Endodermal cell (in vitro differentiated cells): ENCODE data around the gene SNRPA. TPM values are rescaled to one million over a fixed set of nuclear protein-coding genes. Genes with fewer than 3 reads are reported as not detected.

Experiments used
- DNase-seq: peaks from one replicate; pipeline ENCODE4 v3.0.0-alpha.2; 2017
- H3K27ac ChIP-seq: 2 replicates; pipeline ENCODE4 v1.5.1; 2013; ENCODE audit warnings: mild to moderate bottlenecking, low read depth, low read length, moderate library complexity
- H3K27me3 ChIP-seq: 2 replicates; pipeline ENCODE4 v1.6.1; 2013; ENCODE audit warnings: mild to moderate bottlenecking, low read length, moderate library complexity; ENCODE audit not compliant: insufficient read depth, control insufficient read depth, poor library complexity, severe bottlenecking
- H3K36me3 ChIP-seq: 2 replicates; pipeline ENCODE4 v1.7.0; 2013; ENCODE audit warnings: mild to moderate bottlenecking, low read length, moderate library complexity; ENCODE audit not compliant: control insufficient read depth, insufficient read depth
- H3K4me1 ChIP-seq: one replicate; pipeline ENCODE4 v1.7.0; 2013; ENCODE audit warnings: low read length; ENCODE audit not compliant: control insufficient read depth, insufficient read depth
- H3K4me3 ChIP-seq: 2 replicates; pipeline ENCODE4 v1.5.1; 2013; ENCODE audit warnings: mild to moderate bottlenecking, low read length, moderate library complexity
- H3K9ac ChIP-seq: 2 replicates; pipeline ENCODE4 v1.6.1; 2013; ENCODE audit warnings: mild to moderate bottlenecking, low read length, moderate library complexity; ENCODE audit not compliant: poor library complexity, severe bottlenecking; ENCODE audit errors: extremely low read depth
- H3K9me3 ChIP-seq: 2 replicates; pipeline ENCODE4 v1.6.1; 2013; ENCODE audit warnings: mild to moderate bottlenecking, low read length, moderate library complexity; ENCODE audit not compliant: control insufficient read depth
- H3K27ac Mint-ChIP-seq: 2 replicates; pipeline ENCODE4 v1.8.0; 2020; ENCODE audit warnings: mixed read lengths
- H3K27me3 Mint-ChIP-seq: 2 replicates; pipeline ENCODE4 v1.8.0; 2021; ENCODE audit warnings: mild to moderate bottlenecking, mixed read lengths; ENCODE audit not compliant: insufficient read depth
- H3K36me3 Mint-ChIP-seq: 2 replicates; pipeline ENCODE4 v1.8.0; 2020; ENCODE audit warnings: low read depth, mixed read lengths
- H3K4me1 Mint-ChIP-seq: 2 replicates; pipeline ENCODE4 v1.8.0; 2020; ENCODE audit warnings: mixed read lengths
- H3K4me3 Mint-ChIP-seq: 2 replicates; pipeline ENCODE4 v1.8.0; 2020; ENCODE audit warnings: mild to moderate bottlenecking, moderate library complexity, mixed read lengths
- H3K9me3 Mint-ChIP-seq: 2 replicates; pipeline ENCODE4 v1.8.0; 2020; ENCODE audit warnings: mild to moderate bottlenecking, mixed read lengths
- WGBS, 2 experiments: methylation state at CpG; one replicate each; pipeline versions ENCODE4 v1.1.5 to v1.1.7; 2013; ENCODE audit warnings: missing lambda C conversion rate in 2 of 2, mixed read lengths in 1 of 2; ENCODE audit not compliant: insufficient coverage in 1 of 2, insufficient read length in 1 of 2; 5-methylcytosine and 5-hydroxymethylcytosine counted together
- total RNA-seq, 2 donors: library from RNA; stranded (reverse); fragmentation: NEBNext Ultra II Directional in 1 of 2; extraction: Animal tissue kit (Norgen Biotek cat#: 25700) in 1 of 2; gene quantifications; 2 replicates in 1 of 2; 3 replicates in 1 of 2; pipeline ENCODE4 v1.2.1, GENCODE V29; 2021
- TF ChIP-seq, protein P1 (sequence below): fragments of 200-600 bp; sonication (generic); conservative IDR thresholded peaks from 2 replicates; pipeline ENCODE4 v1.5.0; 2021; ENCODE audit warnings: antibody characterized with exemption, mild to moderate bottlenecking

SNRPA gene
- total RNA-seq, 2 donors from 2014 or later: 160 to 199 TPM

DNA sequence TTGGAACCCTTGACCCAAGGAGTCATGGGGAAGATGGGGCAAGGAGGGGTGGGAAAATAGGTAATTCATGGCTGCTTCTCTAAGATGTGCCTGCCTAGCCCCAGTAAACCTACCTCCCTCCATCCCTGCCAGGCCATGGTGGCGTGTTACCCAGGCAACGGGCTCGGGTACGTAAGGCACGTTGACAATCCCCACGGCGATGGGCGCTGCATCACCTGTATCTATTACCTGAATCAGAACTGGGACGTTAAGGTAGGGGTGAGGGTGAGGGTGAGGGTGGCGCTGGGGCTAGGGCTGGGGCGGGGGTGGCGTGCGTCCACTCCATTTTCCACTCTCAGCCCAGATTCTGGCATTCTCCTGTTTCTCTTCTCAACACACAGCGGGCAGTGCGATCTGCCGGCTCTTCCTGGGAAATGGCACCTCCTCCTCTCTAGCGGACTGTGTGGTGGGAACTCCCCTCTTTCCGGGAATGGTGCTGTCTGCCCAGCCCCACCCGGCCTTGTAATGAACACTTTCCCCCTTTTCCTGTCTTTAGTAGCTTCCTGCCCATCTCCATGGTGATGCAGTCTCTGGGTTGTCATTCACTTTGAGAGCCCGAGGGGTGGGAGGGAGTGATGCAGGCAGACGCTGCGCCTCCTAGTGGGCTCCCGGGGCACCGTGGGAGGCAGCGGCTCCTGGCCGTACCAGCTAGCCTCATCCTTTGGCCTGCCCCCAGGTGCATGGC lies 55.6 kb downstream of the SNRPA start:
- no peaks in the 10 kb centered on the region for H3K9me3 Mint-ChIP-seq
- Histone ChIP-seq H3K9ac (no peak overlapping the region), H3K4me1 (peaks cover 23% of the 10 kb centered on the region), H3K27me3 (no peaks in the 10 kb centered on the region), H3K4me3 (no peak overlapping the region), H3K36me3 (peaks cover 76% of the 10 kb centered on the region), H3K9me3 (no peaks in the 10 kb centered on the region), H3K27ac (peak overlapping the region; percentile 73)
- no peak overlapping the region for H3K4me3 Mint-ChIP-seq
- H3K27me3 Mint-ChIP-seq: peaks cover 2% of the 10 kb centered on the region
- peaks cover 53% of the 10 kb centered on the region for H3K4me1 Mint-ChIP-seq
- TF ChIP-seq, protein P1, sequence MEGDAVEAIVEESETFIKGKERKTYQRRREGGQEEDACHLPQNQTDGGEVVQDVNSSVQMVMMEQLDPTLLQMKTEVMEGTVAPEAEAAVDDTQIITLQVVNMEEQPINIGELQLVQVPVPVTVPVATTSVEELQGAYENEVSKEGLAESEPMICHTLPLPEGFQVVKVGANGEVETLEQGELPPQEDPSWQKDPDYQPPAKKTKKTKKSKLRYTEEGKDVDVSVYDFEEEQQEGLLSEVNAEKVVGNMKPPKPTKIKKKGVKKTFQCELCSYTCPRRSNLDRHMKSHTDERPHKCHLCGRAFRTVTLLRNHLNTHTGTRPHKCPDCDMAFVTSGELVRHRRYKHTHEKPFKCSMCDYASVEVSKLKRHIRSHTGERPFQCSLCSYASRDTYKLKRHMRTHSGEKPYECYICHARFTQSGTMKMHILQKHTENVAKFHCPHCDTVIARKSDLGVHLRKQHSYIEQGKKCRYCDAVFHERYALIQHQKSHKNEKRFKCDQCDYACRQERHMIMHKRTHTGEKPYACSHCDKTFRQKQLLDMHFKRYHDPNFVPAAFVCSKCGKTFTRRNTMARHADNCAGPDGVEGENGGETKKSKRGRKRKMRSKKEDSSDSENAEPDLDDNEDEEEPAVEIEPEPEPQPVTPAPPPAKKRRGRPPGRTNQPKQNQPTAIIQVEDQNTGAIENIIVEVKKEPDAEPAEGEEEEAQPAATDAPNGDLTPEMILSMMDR: peak; percentile 94
- H3K36me3 Mint-ChIP-seq: peaks cover 44% of the 10 kb centered on the region
- 14 to 44% methylated on average over 3 to 23 of the region's 26 CpGs for WGBS, 2 experiments
- H3K27ac Mint-ChIP-seq: peak overlapping the region; percentile 89
- peak; percentile 98 for DNase-seq

DNA sequence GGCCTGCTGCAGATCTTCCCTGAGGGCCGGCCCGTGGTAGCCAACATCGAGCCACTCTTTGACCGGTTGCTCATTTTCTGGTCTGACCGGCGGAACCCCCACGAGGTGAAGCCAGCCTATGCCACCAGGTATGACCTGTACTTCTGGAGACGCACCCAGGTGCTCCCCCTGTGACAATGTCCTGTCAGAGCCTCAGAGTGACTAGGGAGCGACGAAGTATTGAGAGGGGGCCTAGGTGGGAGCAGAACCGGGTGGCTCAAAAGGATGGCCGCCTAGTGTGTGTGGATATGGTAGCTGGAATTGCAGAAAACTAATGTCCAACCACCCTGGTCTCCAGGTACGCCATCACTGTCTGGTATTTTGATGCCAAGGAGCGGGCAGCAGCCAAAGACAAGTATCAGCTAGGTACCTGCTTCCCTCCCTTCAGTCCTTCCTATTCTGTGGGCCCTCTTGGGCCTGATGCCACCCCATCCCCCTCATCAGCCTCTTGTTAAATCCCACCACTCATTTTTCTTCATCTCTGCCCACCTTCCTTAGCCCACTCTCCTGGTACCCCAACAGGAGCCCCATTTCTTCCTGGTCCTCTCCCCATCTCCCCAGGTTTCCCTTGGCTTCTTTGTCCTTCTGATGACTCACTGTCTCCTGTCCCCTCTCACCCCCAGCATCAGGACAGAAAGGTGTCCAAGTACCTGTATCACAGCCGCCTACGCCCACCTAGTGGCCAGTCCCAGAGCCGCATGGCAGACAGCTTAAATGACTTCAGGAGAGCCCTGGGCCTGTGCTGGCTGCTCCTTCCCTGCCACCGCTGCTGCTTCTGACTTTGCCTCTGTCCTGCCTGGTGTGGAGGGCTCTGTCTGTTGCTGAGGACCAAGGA lies 56.4 kb downstream of the SNRPA start:
- peak; percentile 93 for DNase-seq
- 73 to 82% methylated on average over 13 to 18 of the region's 18 CpGs for WGBS, 2 experiments
- peaks cover 52% of the 10 kb centered on the region for H3K4me1 Mint-ChIP-seq
- Histone ChIP-seq H3K27me3 (no peaks in the 10 kb centered on the region), H3K9me3 (no peaks in the 10 kb centered on the region), H3K4me3 (no peak overlapping the region), H3K9ac (peak overlapping the region; percentile 23), H3K36me3 (peaks cover 68% of the 10 kb centered on the region), H3K27ac (peak overlapping the region; percentile 37), H3K4me1 (peaks cover 16% of the 10 kb centered on the region)
- H3K9me3 Mint-ChIP-seq: no peaks in the 10 kb centered on the region
- H3K27ac Mint-ChIP-seq: peak overlapping the region; percentile 89
- H3K4me3 Mint-ChIP-seq: no peak overlapping the region
- TF ChIP-seq, protein P1: peak; percentile 78
- H3K36me3 Mint-ChIP-seq: peaks cover 38% of the 10 kb centered on the region
- peaks cover 7% of the 10 kb centered on the region for H3K27me3 Mint-ChIP-seq

DNA sequence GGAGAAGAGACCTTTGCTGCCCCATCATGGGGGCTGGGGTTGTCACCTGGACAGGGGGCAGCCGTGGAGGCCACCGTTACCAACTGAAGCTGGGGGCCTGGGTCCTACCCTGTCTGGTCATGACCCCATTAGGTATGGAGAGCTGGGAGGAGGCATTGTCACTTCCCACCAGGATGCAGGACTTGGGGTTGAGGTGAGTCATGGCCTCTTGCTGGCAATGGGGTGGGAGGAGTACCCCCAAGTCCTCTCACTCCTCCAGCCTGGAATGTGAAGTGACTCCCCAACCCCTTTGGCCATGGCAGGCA lies 57.0 kb downstream of the SNRPA start:
- no peak for DNase-seq
- peaks cover 52% of the 10 kb centered on the region for H3K4me1 Mint-ChIP-seq
- H3K4me3 Mint-ChIP-seq: no peak overlapping the region
- Histone ChIP-seq H3K9ac (no peak overlapping the region), H3K27ac (no peak overlapping the region), H3K36me3 (peaks cover 62% of the 10 kb centered on the region), H3K9me3 (no peaks in the 10 kb centered on the region), H3K27me3 (no peaks in the 10 kb centered on the region), H3K4me1 (peaks cover 12% of the 10 kb centered on the region), H3K4me3 (no peak overlapping the region)
- H3K36me3 Mint-ChIP-seq: peaks cover 33% of the 10 kb centered on the region
- H3K27ac Mint-ChIP-seq: peak overlapping the region; percentile 89
- H3K27me3 Mint-ChIP-seq: peaks cover 13% of the 10 kb centered on the region
- WGBS, 2 experiments: 100% methylated on average over 2 of the region's 2 CpGs; no CpG with 5 or more reads in 1 of the 2 experiments
- H3K9me3 Mint-ChIP-seq: no peaks in the 10 kb centered on the region
- TF ChIP-seq, protein P1: no peak
